Naive B cell (primary cell): ENCODE data around the gene MYH7. TPM values are rescaled to one million over a fixed set of nuclear protein-coding genes. Genes with fewer than 3 reads are reported as not detected.

ENCODE experiments used
- ATAC-seq, 2 donors: fragments of 150-1000 bp; cut with Tn5 transposase; 2 replicates each; pipeline ENCODE4 v1.10.0; 2021; ENCODE audit warnings: low read depth in 2 of 2, mild to moderate bottlenecking in 2 of 2, moderate library complexity in 2 of 2
- DNase-seq: peaks from one replicate; pipeline ENCODE4 v3.0.0; 2022
- H3K27ac Mint-ChIP-seq, 6 donors: one replicate each; pipeline ENCODE4 v1.8.0; 2020 to 2022; ENCODE audit warnings: mild to moderate bottlenecking in 6 of 6, mixed read lengths in 6 of 6, moderate library complexity in 5 of 6, inconsistent platforms in 2 of 6
- H3K27me3 Mint-ChIP-seq, 3 donors: one replicate each; pipeline ENCODE4 v1.8.0; 2021 to 2022; ENCODE audit warnings: mixed read lengths in 3 of 3, mild to moderate bottlenecking in 1 of 3
- H3K36me3 Mint-ChIP-seq, 2 donors: one replicate each; pipeline ENCODE4 v1.8.0; 2020 to 2022; ENCODE audit warnings: mixed read lengths in 2 of 2, inconsistent platforms in 1 of 2, mild to moderate bottlenecking in 1 of 2
- H3K4me1 Mint-ChIP-seq, 3 donors: one replicate each; pipeline ENCODE4 v1.8.0; 2020 to 2022; ENCODE audit warnings: mixed read lengths in 3 of 3, inconsistent platforms in 1 of 3, mild to moderate bottlenecking in 1 of 3, moderate library complexity in 1 of 3
- H3K4me3 Mint-ChIP-seq, 8 donors: one replicate each; pipeline ENCODE4 v1.8.0; 2020 to 2022; ENCODE audit warnings: mild to moderate bottlenecking in 8 of 8, mixed read lengths in 8 of 8, moderate library complexity in 8 of 8, inconsistent platforms in 2 of 8
- H3K9me3 Mint-ChIP-seq, 7 donors: one replicate each; pipeline ENCODE4 v1.8.0; 2020 to 2022; ENCODE audit warnings: mixed read lengths in 7 of 7, mild to moderate bottlenecking in 5 of 7, inconsistent platforms in 2 of 7, moderate library complexity in 1 of 7
- polyA plus RNA-seq, 6 donors: library from polyadenylated mRNA; unstranded; fragments of 300-500 nt; fragmentation: Illumina TruSeq; gene quantifications; one replicate each; pipeline ENCODE4 v1.2.3, GENCODE V29; 2021; ENCODE audit warnings: low read depth in 6 of 6

The MYH7 gene
- polyA plus RNA-seq, 6 donors from 2014 or later = not detected

- Mint-ChIP-seq H3K9me3 (peaks cover 0 to 1% (median 0%) of the 10 kb centered on the region in 7 donors), H3K27ac (no peak overlapping the region), H3K27me3 (peaks cover 16 to 73% (median 70%) of the 10 kb centered on the region in 3 donors), H3K36me3 (no peaks in the 10 kb centered on the region), H3K4me1 (peaks cover 0 to 2% (median 0%) of the 10 kb centered on the region in 3 donors), H3K4me3 (peak overlapping the region in 1 of 8 donors; percentile 68)
- ATAC-seq (no peak), DNase-seq (no peak)
Observed at GRCh38 chr14:23380976-23381375, 54.5 kb downstream of the MYH7 start.

GRCh38 chr14:23380197-23380914, 55.1 kb downstream of the MYH7 start:
- no peak overlapping the region for H3K27ac Mint-ChIP-seq
- H3K27me3 Mint-ChIP-seq = peaks cover 16 to 71% (median 70%) of the 10 kb centered on the region in 3 donors
- peaks cover 0 to 2% (median 0%) of the 10 kb centered on the region in 3 donors for H3K4me1 Mint-ChIP-seq
- H3K36me3 Mint-ChIP-seq = no peaks in the 10 kb centered on the region
- peak overlapping the region in 1 of 8 donors; percentile 68 for H3K4me3 Mint-ChIP-seq
- H3K9me3 Mint-ChIP-seq = no peaks in the 10 kb centered on the region
- ATAC-seq (peak in 1 of 2 donors; percentile 11), DNase-seq (no peak)

- no peak overlapping the region for H3K27ac Mint-ChIP-seq
- DNase-seq = peak; percentile 49
- H3K9me3 Mint-ChIP-seq = no peaks in the 10 kb centered on the region
- peaks cover 16 to 64% (median 63%) of the 10 kb centered on the region in 3 donors for H3K27me3 Mint-ChIP-seq
- ATAC-seq = peak; percentile 71 to 80
- no peak overlapping the region for H3K4me3 Mint-ChIP-seq
- peaks cover 0 to 2% (median 0%) of the 10 kb centered on the region in 3 donors for H3K4me1 Mint-ChIP-seq
- no peaks in the 10 kb centered on the region for H3K36me3 Mint-ChIP-seq
Observed at GRCh38 chr14:23379366-23380196, 55.9 kb downstream of the MYH7 start.

GRCh38 chr14:23378612-23379220, 56.7 kb downstream of the MYH7 start:
- ATAC-seq (no peak), DNase-seq (no peak)
- Mint-ChIP-seq H3K9me3 (no peaks in the 10 kb centered on the region), H3K4me1 (peaks cover 0 to 2% (median 0%) of the 10 kb centered on the region in 3 donors), H3K27me3 (peaks cover 13 to 56% (median 54%) of the 10 kb centered on the region in 3 donors), H3K27ac (peak overlapping the region in 1 of 6 donors; percentile 94), H3K4me3 (no peak overlapping the region), H3K36me3 (no peaks in the 10 kb centered on the region)

- no peaks in the 10 kb centered on the region for H3K9me3 Mint-ChIP-seq
- no peaks in the 10 kb centered on the region for H3K36me3 Mint-ChIP-seq
- ATAC-seq = no peak
- peaks cover 10 to 52% (median 47%) of the 10 kb centered on the region in 3 donors for H3K27me3 Mint-ChIP-seq
- DNase-seq = no peak
- peak overlapping the region in 1 of 8 donors; percentile 29 for H3K4me3 Mint-ChIP-seq
- H3K4me1 Mint-ChIP-seq = peaks cover 0 to 2% (median 0%) of the 10 kb centered on the region in 3 donors
- H3K27ac Mint-ChIP-seq = peak overlapping the region in 2 of 6 donors; percentile 21 to 56
Observed at GRCh38 chr14:23377573-23378563, 57.6 kb downstream of the MYH7 start.

- H3K27ac Mint-ChIP-seq = no peak overlapping the region
Observed at GRCh38 chr14:23377198-23377550, 58.3 kb downstream of the MYH7 start.

GRCh38 chr14:23376482-23377197, 58.8 kb downstream of the MYH7 start, which contains the start of gene CMTM5:
CMTM5 (plus strand) TSS chr14:23377046; CDS start chr14:23377252, 206 bp downstream.
- ATAC-seq (no peak), DNase-seq (no peak)
- H3K4me3 Mint-ChIP-seq = no peak within 1 kb of the TSS
- no peaks in the 10 kb centered on the region for H3K9me3 Mint-ChIP-seq
- no peaks in the 10 kb centered on the region for H3K36me3 Mint-ChIP-seq
- H3K4me1 Mint-ChIP-seq = peaks cover 0 to 2% (median 0%) of the 10 kb centered on the region in 3 donors
- peak within 1 kb of the TSS in 2 of 6 donors; percentile 21 to 56 for H3K27ac Mint-ChIP-seq
- H3K27me3 Mint-ChIP-seq = peaks cover 6 to 40% (median 35%) of the 10 kb centered on the region in 3 donors

More at GRCh38 chr14:23377198-23377550, 58.3 kb downstream of the MYH7 start:
- Mint-ChIP-seq H3K4me3 (no peak overlapping the region), H3K4me1 (peaks cover 0 to 2% (median 0%) of the 10 kb centered on the region in 3 donors), H3K27me3 (peaks cover 6 to 45% (median 40%) of the 10 kb centered on the region in 3 donors), H3K9me3 (no peaks in the 10 kb centered on the region), H3K36me3 (no peaks in the 10 kb centered on the region)
- ATAC-seq (no peak), DNase-seq (no peak)

- DNase-seq = no peak
- no peak overlapping the region for H3K4me3 Mint-ChIP-seq
- peaks cover 6 to 38% (median 25%) of the 10 kb centered on the region in 3 donors for H3K27me3 Mint-ChIP-seq
- ATAC-seq = no peak
- peaks cover 0 to 2% (median 0%) of the 10 kb centered on the region in 3 donors for H3K4me1 Mint-ChIP-seq
- H3K36me3 Mint-ChIP-seq = no peaks in the 10 kb centered on the region
- no peak overlapping the region for H3K27ac Mint-ChIP-seq
- no peaks in the 10 kb centered on the region for H3K9me3 Mint-ChIP-seq
Observed at GRCh38 chr14:23375527-23376251, 59.8 kb downstream of the MYH7 start.

GRCh38 chr14:23373041-23373440, 62.4 kb downstream of the MYH7 start:
- ATAC-seq = no peak
- no peaks in the 10 kb centered on the region for H3K4me1 Mint-ChIP-seq
- peak overlapping the region in 1 of 8 donors; percentile 62 for H3K4me3 Mint-ChIP-seq
- H3K36me3 Mint-ChIP-seq = no peaks in the 10 kb centered on the region
- peaks cover 10 to 37% (median 24%) of the 10 kb centered on the region in 3 donors for H3K27me3 Mint-ChIP-seq
- no peaks in the 10 kb centered on the region for H3K9me3 Mint-ChIP-seq
- H3K27ac Mint-ChIP-seq = no peak overlapping the region
- DNase-seq = no peak

- H3K9me3 Mint-ChIP-seq = no peaks in the 10 kb centered on the region
- H3K4me1 Mint-ChIP-seq = no peaks in the 10 kb centered on the region
- H3K27ac Mint-ChIP-seq = peak within 1 kb of the TSS in 1 of 6 donors; percentile 86
- no peak for DNase-seq
- H3K36me3 Mint-ChIP-seq = no peaks in the 10 kb centered on the region
- H3K4me3 Mint-ChIP-seq = peak within 1 kb of the TSS in 1 of 8 donors; percentile 62
- no peak for ATAC-seq
- H3K27me3 Mint-ChIP-seq = peaks cover 15 to 42% (median 26%) of the 10 kb centered on the region in 3 donors
Observed at GRCh38 chr14:23372509-23372908, 63.0 kb downstream of the MYH7 start, which contains the start of gene IL25. IL25 (plus strand) TSS chr14:23372809.

- no peak overlapping the region for H3K4me3 Mint-ChIP-seq
- no peak for DNase-seq
- peaks cover 22 to 43% (median 27%) of the 10 kb centered on the region in 3 donors for H3K27me3 Mint-ChIP-seq
- H3K27ac Mint-ChIP-seq = no peak overlapping the region
- H3K36me3 Mint-ChIP-seq = no peaks in the 10 kb centered on the region
- H3K9me3 Mint-ChIP-seq = peaks cover 0 to 2% (median 0%) of the 10 kb centered on the region in 7 donors
- ATAC-seq = no peak
- H3K4me1 Mint-ChIP-seq = no peaks in the 10 kb centered on the region
Observed at GRCh38 chr14:23371865-23372264, 63.6 kb downstream of the MYH7 start.
